ENCODE measurements around the gene DESI1.
"Not testable (repeated sequence)": the region's sequence is repeated elsewhere in the genome, so short reads cannot be mapped to it uniquely, and the experiment has no call there.

DESI1 gene

GRCh38 chr22:41582694-41583093 lies 38.1 kb downstream of the DESI1 start:
- H3K36me3 Mint-ChIP-seq = peaks cover 35% of the 10 kb centered on the region
- ATAC-seq = no peak
- H3K27ac Mint-ChIP-seq = peak overlapping the region; percentile 12

GRCh38 chr22:41579997-41580355 lies 40.9 kb downstream of the DESI1 start:
- no peaks in the 10 kb centered on the region for H3K9me3 Mint-ChIP-seq
- H3K4me1 Mint-ChIP-seq = peaks cover 5% of the 10 kb centered on the region
- H3K4me3 Mint-ChIP-seq = no peak overlapping the region
- no peak for ATAC-seq
- H3K36me3 Mint-ChIP-seq = peaks cover 41% of the 10 kb centered on the region
- no peak overlapping the region for H3K27ac Mint-ChIP-seq
- no peak for DNase-seq (ENCODE audit: low spot score in 2 of 2)

More at GRCh38 chr22:41582694-41583093, 38.1 kb downstream of the DESI1 start:
- no peak overlapping the region for H3K4me3 Mint-ChIP-seq
- H3K4me1 Mint-ChIP-seq = peaks cover 11% of the 10 kb centered on the region
- no peak for DNase-seq (ENCODE audit: low spot score in 2 of 2)
- H3K9me3 Mint-ChIP-seq = no peaks in the 10 kb centered on the region

- DNase-seq (ENCODE audit: low spot score in 2 of 2) = no peak
- ATAC-seq = no peak
- no peak overlapping the region for H3K4me3 Mint-ChIP-seq
- H3K27ac Mint-ChIP-seq = no peak overlapping the region
- peaks cover 40% of the 10 kb centered on the region for H3K36me3 Mint-ChIP-seq
- no peaks in the 10 kb centered on the region for H3K4me1 Mint-ChIP-seq
- no peaks in the 10 kb centered on the region for H3K9me3 Mint-ChIP-seq
These were observed 41.4 kb downstream of the DESI1 start for GRCh38 chr22:41579297-41579996.

GRCh38 chr22:41578818-41579217 lies 42.0 kb downstream of the DESI1 start:
- H3K9me3 Mint-ChIP-seq = no peaks in the 10 kb centered on the region
- peaks cover 34% of the 10 kb centered on the region for H3K36me3 Mint-ChIP-seq
- no peak for ATAC-seq
- no peak overlapping the region for H3K4me3 Mint-ChIP-seq
- no peak overlapping the region for H3K27ac Mint-ChIP-seq
- DNase-seq (ENCODE audit: low spot score in 2 of 2) = no peak
- H3K4me1 Mint-ChIP-seq = no peaks in the 10 kb centered on the region

- ATAC-seq (no peak), DNase-seq (ENCODE audit: low spot score in 2 of 2) (no peak)
- no peak overlapping the region for H3K4me3 Mint-ChIP-seq
- no peaks in the 10 kb centered on the region for H3K4me1 Mint-ChIP-seq
- no peak overlapping the region for H3K27ac Mint-ChIP-seq
- no peaks in the 10 kb centered on the region for H3K9me3 Mint-ChIP-seq
- peaks cover 28% of the 10 kb centered on the region for H3K36me3 Mint-ChIP-seq
These were observed 42.7 kb downstream of the DESI1 start for GRCh38 chr22:41578114-41578513.

DNA sequence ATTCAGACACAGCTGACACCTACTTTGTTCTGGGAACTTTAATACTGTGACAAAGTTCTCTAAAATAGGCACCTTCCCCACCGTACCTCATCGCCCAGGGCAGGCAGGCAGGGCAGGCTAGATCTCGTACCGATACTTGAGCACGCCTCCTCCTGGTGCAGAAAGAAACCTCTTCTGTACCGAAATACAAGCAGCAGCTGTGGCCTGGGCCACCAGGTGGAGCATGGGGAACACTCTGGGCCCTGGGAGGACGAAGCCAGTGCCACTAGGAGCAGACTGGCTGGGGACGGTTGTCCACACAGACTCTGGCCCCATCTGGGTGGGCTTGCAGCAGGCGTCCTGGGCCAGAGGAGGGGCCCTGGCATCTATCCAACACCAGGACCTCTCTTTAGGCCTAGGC lies 44.0 kb downstream of the DESI1 start:
- H3K4me3 Mint-ChIP-seq = no peak overlapping the region
- no peaks in the 10 kb centered on the region for H3K9me3 Mint-ChIP-seq
- H3K4me1 Mint-ChIP-seq = no peaks in the 10 kb centered on the region
- no peak for DNase-seq (ENCODE audit: low spot score in 2 of 2)
- H3K36me3 Mint-ChIP-seq = peaks cover 17% of the 10 kb centered on the region
- peak; percentile 57 for ATAC-seq
- H3K27ac Mint-ChIP-seq = no peak overlapping the region

DNA sequence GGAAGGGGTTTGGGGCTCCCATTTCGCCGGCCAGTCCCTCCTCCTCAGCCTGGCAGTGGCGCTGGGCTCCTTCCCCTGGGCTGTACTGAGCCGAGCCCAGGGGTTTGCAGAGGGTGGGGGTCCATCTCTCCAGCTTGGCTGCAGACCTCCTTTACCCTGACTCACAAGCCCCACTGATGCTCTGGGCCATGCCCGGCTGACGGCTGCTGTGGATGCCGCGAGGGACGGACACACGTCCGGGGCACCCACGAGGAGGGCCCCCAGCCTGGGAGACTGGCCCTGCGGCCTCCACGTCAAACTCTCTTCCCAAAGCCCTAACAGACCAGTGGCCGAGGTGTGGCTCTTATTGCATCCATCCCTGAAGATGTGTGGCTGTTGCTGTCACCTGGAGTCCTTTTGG lies 45.3 kb downstream of the DESI1 start:
- DNase-seq (ENCODE audit: low spot score in 2 of 2) (no peak), ATAC-seq (no peak)
- Mint-ChIP-seq H3K36me3 (peaks cover 11% of the 10 kb centered on the region), H3K27ac (no peak overlapping the region), H3K4me3 (no peak overlapping the region), H3K9me3 (no peaks in the 10 kb centered on the region), H3K4me1 (no peaks in the 10 kb centered on the region)

DNA sequence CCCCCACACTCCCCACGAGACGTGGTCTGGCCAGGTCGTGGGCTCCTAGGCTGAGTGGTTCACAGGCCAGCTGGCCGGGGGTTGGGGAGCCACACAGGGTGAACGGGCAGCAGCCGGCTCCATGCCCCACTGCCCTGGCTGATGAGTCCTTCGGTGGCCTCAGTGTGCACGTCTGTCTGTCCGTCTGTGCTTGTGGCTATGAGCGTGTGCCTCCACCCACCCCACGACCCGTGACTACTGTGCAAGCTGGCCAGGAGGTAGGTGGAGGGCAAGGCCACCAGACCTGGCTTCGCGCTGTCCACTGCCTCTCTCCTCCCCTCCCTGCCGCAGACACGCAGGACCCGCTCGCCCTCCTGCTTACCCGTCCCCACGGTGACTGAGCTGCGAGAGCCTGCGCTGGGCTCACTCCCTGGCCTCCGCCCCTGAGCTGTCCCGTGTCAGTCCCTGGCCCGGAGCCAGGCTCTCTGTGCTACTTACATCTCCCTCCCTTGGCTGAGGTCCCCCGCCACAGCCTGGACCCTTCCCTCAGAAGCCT lies 45.9 kb downstream of the DESI1 start:
- Mint-ChIP-seq H3K9me3 (no peaks in the 10 kb centered on the region), H3K27ac (no peak overlapping the region), H3K4me3 (no peak overlapping the region), H3K4me1 (no peaks in the 10 kb centered on the region), H3K36me3 (peaks cover 11% of the 10 kb centered on the region)
- DNase-seq (ENCODE audit: low spot score in 2 of 2) (no peak), ATAC-seq (no peak)

DNA sequence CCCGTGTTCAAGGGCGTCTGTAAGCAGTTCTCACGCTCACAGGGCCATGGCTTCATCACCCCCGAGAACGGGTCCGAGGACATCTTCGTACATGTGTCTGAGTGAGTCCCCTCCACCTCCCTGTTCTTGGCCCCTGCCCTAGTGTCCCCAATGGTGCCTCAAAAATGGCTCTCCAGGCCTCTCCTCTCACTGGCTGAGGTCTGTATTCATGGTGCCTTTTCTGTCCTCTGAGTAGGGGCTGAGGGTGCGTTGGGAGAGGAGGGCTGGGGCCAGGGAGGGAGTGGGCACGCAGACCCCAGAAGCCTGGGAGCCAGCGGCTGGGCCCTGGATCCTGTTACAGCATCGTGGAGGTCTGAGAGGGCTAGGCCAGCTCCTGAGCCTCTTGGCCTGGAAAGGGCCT lies 47.2 kb downstream of the DESI1 start:
- no peak for ATAC-seq
- H3K9me3 Mint-ChIP-seq = no peaks in the 10 kb centered on the region

GRCh38 chr22:41572305-41572704 lies 48.5 kb downstream of the DESI1 start:
- not testable (repeated sequence) for DNase-seq (ENCODE audit: low spot score in 2 of 2); H3K4me3 Mint-ChIP-seq; H3K36me3 Mint-ChIP-seq; ATAC-seq; H3K27ac Mint-ChIP-seq; H3K9me3 Mint-ChIP-seq; H3K4me1 Mint-ChIP-seq

More for the DNA sequence above, 47.2 kb downstream of the DESI1 start:
- DNase-seq (ENCODE audit: low spot score in 2 of 2) = no peak
- no peak overlapping the region for H3K27ac Mint-ChIP-seq
- peaks cover 7% of the 10 kb centered on the region for H3K36me3 Mint-ChIP-seq
- no peak overlapping the region for H3K4me3 Mint-ChIP-seq
- no peaks in the 10 kb centered on the region for H3K4me1 Mint-ChIP-seq

GRCh38 chr22:41571786-41572185 lies 49.1 kb downstream of the DESI1 start:
- Mint-ChIP-seq H3K9me3 (no peaks in the 10 kb centered on the region), H3K4me3 (no peak overlapping the region), H3K36me3 (peaks cover 2% of the 10 kb centered on the region), H3K4me1 (no peaks in the 10 kb centered on the region), H3K27ac (no peak overlapping the region)
- no peak for ATAC-seq
- no peak for DNase-seq (ENCODE audit: low spot score in 2 of 2)

DNA sequence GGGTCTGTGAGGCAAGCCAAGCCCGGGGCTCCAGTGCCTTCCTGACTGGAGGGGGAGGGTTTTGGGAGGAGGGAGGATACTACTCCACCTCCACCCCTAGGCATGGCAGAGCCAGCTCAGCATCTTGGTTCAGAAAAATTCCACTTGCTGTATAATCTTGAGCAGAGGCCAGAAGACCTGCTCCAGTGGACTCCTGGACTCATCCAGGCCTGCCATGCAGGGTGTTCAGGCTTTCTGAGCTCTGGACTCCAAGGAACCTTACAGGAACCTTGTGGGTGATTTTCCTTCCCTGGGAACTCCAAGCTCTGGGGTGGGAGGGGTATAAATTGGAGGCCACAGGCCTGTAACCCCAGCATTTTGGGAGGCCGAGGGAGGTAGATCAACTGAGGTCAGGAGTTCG lies 50.6 kb downstream of the DESI1 start:
- no peaks in the 10 kb centered on the region for H3K36me3 Mint-ChIP-seq
- DNase-seq (ENCODE audit: low spot score in 2 of 2) = no peak
- H3K4me3 Mint-ChIP-seq = no peak overlapping the region
- H3K4me1 Mint-ChIP-seq = peaks cover 5% of the 10 kb centered on the region
- ATAC-seq = no peak
- H3K9me3 Mint-ChIP-seq = no peaks in the 10 kb centered on the region
- no peak overlapping the region for H3K27ac Mint-ChIP-seq

DNA sequence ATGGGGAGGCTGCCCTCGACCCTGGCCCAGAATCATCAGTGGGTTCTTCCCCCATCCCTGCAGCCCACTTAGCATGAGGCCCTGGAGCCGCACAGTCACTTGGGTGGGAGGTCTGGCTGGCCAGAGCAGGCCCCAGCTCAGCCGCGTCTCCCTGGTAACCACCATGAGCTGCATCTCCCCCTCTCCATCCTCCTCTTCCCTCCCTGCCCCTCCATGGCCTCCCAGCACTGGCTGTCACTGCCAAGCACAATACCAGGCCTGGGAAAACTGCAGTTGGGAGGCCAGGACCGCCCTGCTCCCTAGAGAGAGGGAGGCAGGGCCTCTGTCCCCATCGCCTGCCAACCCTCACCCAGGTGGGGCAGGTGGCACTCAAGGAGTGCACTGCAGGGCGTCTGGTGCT lies 52.0 kb downstream of the DESI1 start:
- no peak for ATAC-seq
- Mint-ChIP-seq H3K9me3 (no peaks in the 10 kb centered on the region), H3K27ac (no peak overlapping the region), H3K4me3 (no peak overlapping the region), H3K4me1 (peaks cover 9% of the 10 kb centered on the region), H3K36me3 (no peaks in the 10 kb centered on the region)
- DNase-seq (ENCODE audit: low spot score in 2 of 2) = no peak

GRCh38 chr22:41567512-41567768 lies 53.4 kb downstream of the DESI1 start:
- H3K27ac Mint-ChIP-seq = peak overlapping the region; percentile 54
- no peaks in the 10 kb centered on the region for H3K36me3 Mint-ChIP-seq
- peaks cover 9% of the 10 kb centered on the region for H3K4me1 Mint-ChIP-seq
- no peak for DNase-seq (ENCODE audit: low spot score in 2 of 2)
- no peak for ATAC-seq
- H3K4me3 Mint-ChIP-seq = no peak overlapping the region
- H3K9me3 Mint-ChIP-seq = no peaks in the 10 kb centered on the region

DNA sequence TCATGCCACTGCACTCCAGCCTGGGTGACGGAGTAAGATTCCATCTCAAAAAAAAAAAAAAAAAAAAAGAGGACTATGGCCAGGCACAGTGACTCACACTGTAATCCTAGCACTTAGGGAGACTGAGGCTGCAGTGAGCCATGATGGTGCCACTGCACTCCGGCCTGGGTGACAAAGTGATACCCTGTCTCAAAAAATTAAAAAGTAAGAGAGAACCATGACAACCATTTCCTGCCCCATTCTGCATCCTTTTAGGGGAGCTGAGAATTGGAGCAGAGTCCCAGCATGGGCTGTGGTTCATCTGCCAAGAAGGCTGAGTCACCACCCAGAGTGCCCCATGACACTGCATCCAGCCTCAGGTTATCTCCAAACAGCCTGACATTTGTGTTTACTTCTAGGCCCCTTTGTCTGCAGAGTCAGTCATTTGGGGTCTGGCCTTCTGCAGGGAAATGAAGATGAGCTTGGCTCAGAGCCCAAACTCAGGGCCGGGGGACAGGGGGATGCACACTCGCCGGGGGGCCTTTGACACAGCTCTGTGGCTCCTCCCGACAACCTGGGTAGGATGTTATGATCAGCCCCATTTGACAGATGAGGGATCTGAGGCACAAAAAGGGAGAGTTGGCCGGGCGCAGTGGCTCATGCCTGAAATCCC lies 55.3 kb downstream of the DESI1 start:
- ATAC-seq (peak; percentile 92), DNase-seq (ENCODE audit: low spot score in 2 of 2) (no peak)
- no peak overlapping the region for H3K4me3 Mint-ChIP-seq
- peaks cover 9% of the 10 kb centered on the region for H3K4me1 Mint-ChIP-seq
- no peaks in the 10 kb centered on the region for H3K36me3 Mint-ChIP-seq
- peak overlapping the region; percentile 20 for H3K27ac Mint-ChIP-seq
- H3K9me3 Mint-ChIP-seq = no peaks in the 10 kb centered on the region

- Mint-ChIP-seq H3K4me1 (peaks cover 9% of the 10 kb centered on the region), H3K9me3 (no peaks in the 10 kb centered on the region), H3K27ac (peak overlapping the region; percentile 20), H3K4me3 (no peak overlapping the region), H3K36me3 (no peaks in the 10 kb centered on the region)
- no peak for ATAC-seq
- no peak for DNase-seq (ENCODE audit: low spot score in 2 of 2)
These were observed 56.3 kb downstream of the DESI1 start for GRCh38 chr22:41564563-41564962.

All from stimulated activated effector memory CD8-positive, alpha-beta T cell treated with anti-CD3 and anti-CD28 coated beads, Interleukin-12 subunit alpha, Interleukin-12 subunit beta, amount 100 ng/mL, for 72 hours (primary cell).